Measurements from ENCODE around the gene BMPR1B. TPM values are rescaled to one million over a fixed set of nuclear protein-coding genes. Genes with fewer than 3 reads are reported as not detected.

The BMPR1B gene
- total RNA-seq, 3 donors from 2014 or later = 0.64 to 7.2 (median 2.0) TPM

DNA sequence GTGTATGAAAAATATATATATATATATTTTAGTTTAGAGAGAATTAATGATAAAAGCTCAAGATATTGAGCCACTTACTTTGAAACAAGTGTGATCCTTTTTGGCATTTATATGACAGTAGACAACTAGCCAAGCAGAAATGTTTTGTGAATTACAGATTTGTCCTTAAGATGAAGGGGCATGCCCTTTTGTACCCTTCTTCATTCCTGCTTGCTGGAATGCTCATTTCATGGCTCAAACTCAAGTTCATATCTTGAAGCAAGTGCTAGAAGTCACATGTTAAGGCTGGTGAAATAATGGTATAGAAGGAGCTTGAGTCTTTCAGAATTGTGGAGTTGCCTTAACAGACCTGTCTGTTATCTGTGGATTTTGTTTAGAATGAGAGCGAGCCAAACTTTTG is 203.0 kb downstream of the BMPR1B start:
- Histone ChIP-seq H3K4me3 (no peak overlapping the region), H3K36me3 (no peaks in the 10 kb centered on the region), H3K4me1 (no peaks in the 10 kb centered on the region), H3K27ac (no peak overlapping the region), H3K27me3 (no peaks in the 10 kb centered on the region), H3K9me3 (no peaks in the 10 kb centered on the region)
- no peak for DNase-seq (ENCODE audit: low spot score in 2 of 2)
- intact Hi-C loops (cut with DNase I; ENCODE audit: low total_unique reads) = no loop called here
- TF ChIP-seq, protein P1, sequence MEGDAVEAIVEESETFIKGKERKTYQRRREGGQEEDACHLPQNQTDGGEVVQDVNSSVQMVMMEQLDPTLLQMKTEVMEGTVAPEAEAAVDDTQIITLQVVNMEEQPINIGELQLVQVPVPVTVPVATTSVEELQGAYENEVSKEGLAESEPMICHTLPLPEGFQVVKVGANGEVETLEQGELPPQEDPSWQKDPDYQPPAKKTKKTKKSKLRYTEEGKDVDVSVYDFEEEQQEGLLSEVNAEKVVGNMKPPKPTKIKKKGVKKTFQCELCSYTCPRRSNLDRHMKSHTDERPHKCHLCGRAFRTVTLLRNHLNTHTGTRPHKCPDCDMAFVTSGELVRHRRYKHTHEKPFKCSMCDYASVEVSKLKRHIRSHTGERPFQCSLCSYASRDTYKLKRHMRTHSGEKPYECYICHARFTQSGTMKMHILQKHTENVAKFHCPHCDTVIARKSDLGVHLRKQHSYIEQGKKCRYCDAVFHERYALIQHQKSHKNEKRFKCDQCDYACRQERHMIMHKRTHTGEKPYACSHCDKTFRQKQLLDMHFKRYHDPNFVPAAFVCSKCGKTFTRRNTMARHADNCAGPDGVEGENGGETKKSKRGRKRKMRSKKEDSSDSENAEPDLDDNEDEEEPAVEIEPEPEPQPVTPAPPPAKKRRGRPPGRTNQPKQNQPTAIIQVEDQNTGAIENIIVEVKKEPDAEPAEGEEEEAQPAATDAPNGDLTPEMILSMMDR (IDR thresholded peaks at IDR 0.05) = no peak
- no peak for TF ChIP-seq POLR2AphosphoS5 (IDR thresholded peaks at IDR 0.05)
- TF ChIP-seq POLR2A (IDR thresholded peaks at IDR 0.05) = no peak

DNA sequence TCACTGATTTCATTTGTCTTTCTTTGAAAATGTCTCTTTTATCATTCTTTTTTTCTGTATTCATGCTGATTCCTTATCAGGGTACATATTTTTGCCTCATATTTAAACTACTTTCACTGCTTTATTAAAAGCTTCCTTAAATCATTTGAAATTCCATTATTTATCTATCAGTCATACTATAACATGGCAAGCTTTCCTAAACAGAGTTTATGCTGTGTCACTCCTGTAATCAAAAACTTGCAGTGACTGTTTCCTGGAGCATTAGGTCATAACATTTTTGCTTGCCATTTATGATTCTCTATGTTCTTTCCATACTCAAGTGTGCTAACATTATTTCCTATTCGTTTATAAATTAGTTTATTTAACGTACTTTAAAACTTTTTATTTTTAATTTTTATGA is 203.7 kb downstream of the BMPR1B start:
- no peaks in the 10 kb centered on the region for H3K9me3 ChIP-seq
- DNase-seq (ENCODE audit: low spot score in 2 of 2) = no peak
- no peaks in the 10 kb centered on the region for H3K4me1 ChIP-seq
- no peak overlapping the region for H3K27ac ChIP-seq
- intact Hi-C loops (cut with DNase I; ENCODE audit: low total_unique reads) = no loop called here
- H3K36me3 ChIP-seq = no peaks in the 10 kb centered on the region
- no peaks in the 10 kb centered on the region for H3K27me3 ChIP-seq
- no peak overlapping the region for H3K4me3 ChIP-seq
- TF ChIP-seq POLR2AphosphoS5 (IDR thresholded peaks at IDR 0.05) (no peak), POLR2A (IDR thresholded peaks at IDR 0.05) (no peak)
- TF ChIP-seq, protein P1 (IDR thresholded peaks at IDR 0.05) = no peak

DNA sequence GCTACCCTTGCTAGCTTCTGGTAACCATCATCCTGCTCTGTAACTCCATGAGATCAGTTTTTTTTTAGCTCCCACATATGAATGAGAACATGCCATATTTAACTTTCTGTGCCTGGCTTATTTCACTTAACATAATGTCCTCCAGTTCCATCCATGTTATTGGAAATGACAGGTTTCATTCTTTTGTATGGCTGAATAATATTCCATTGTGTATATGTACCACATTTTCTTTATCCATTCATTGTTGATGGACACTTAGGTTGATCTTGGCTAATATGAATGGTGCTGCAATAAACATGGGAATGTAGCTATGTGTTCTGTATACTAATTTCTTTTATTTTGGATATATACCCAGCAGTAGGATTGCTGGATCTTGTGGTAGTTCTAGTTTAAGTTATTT is 204.7 kb downstream of the BMPR1B start:
- Histone ChIP-seq H3K36me3 (no peaks in the 10 kb centered on the region), H3K9me3 (no peaks in the 10 kb centered on the region), H3K27ac (no peak overlapping the region), H3K4me3 (no peak overlapping the region), H3K4me1 (no peaks in the 10 kb centered on the region), H3K27me3 (no peaks in the 10 kb centered on the region)
- no peak for DNase-seq (ENCODE audit: low spot score in 2 of 2)
- intact Hi-C loops (cut with DNase I; ENCODE audit: low total_unique reads) = no loop called here
- TF ChIP-seq POLR2AphosphoS5 (IDR thresholded peaks at IDR 0.05) = no peak
- TF ChIP-seq, protein P1 (IDR thresholded peaks at IDR 0.05) = no peak
- TF ChIP-seq POLR2A (IDR thresholded peaks at IDR 0.05) = no peak

DNA sequence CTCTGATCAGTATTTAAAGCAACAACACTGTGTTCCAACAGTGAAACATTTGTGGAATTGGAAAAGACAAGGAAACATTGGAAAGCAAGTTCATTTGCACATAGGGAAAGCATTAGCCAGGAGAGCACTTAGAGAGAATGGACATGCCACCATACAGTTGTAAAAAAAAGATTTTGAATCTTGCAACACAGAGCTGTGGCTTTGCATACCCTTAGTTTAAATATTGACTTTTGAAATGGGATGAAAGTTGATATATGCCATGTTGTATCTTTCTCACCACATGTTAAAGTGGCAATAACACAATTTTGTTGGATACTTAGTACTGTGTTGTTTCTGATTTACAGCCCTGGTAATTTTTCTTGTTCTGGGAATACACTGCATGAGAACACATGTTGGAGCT is 208.1 kb downstream of the BMPR1B start:
- DNase-seq (ENCODE audit: low spot score in 2 of 2) = no peak
- Histone ChIP-seq H3K36me3 (no peaks in the 10 kb centered on the region), H3K4me1 (no peaks in the 10 kb centered on the region), H3K27ac (no peak overlapping the region), H3K27me3 (no peaks in the 10 kb centered on the region), H3K4me3 (no peak overlapping the region), H3K9me3 (no peaks in the 10 kb centered on the region)
- TF ChIP-seq POLR2A (IDR thresholded peaks at IDR 0.05) (no peak), POLR2AphosphoS5 (IDR thresholded peaks at IDR 0.05) (no peak)
- TF ChIP-seq, protein P1 (IDR thresholded peaks at IDR 0.05) = no peak
- intact Hi-C loops (cut with DNase I; ENCODE audit: low total_unique reads) = loop anchor here (5.0 kb wide), 1 partner anchor 906 kb away; no protein-coding TSS in a partner anchor

DNA sequence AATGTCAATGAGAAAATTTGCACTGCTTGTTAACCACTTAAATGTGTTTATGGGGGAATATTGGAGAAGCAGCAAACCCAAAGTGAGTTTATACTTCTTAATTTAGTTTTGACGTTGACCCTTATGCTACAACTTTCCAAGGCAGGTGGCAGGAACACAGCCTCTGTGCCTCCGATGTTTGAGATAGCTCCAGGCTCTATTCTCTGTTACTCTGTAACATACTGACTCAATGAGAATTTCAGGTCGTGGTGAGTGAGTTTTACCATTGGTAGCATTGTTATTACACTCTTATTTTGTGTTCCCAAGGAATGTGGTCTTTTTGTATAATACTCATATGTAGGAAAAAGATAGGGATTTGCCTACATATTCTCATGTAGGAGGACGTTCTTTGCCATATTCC is 210.7 kb downstream of the BMPR1B start:
- H3K27ac ChIP-seq = no peak overlapping the region
- no peaks in the 10 kb centered on the region for H3K4me1 ChIP-seq
- DNase-seq (ENCODE audit: low spot score in 2 of 2) = no peak
- H3K4me3 ChIP-seq = no peak overlapping the region
- intact Hi-C loops (cut with DNase I; ENCODE audit: low total_unique reads) = loop anchor here (5.0 kb wide), 1 partner anchor 904 kb away; no protein-coding TSS in a partner anchor
- no peak for TF ChIP-seq POLR2AphosphoS5 (IDR thresholded peaks at IDR 0.05)
- TF ChIP-seq POLR2A (IDR thresholded peaks at IDR 0.05) = no peak
- TF ChIP-seq, protein P1 (IDR thresholded peaks at IDR 0.05) = no peak
- H3K9me3 ChIP-seq = no peaks in the 10 kb centered on the region
- no peaks in the 10 kb centered on the region for H3K27me3 ChIP-seq
- H3K36me3 ChIP-seq = no peaks in the 10 kb centered on the region
